ENCODE results near the gene PKD1.

GRCh38 chr16:2085669-2086068, 50.0 kb downstream of the PKD1 start:
- TF ChIP-seq GATA2 (IDR thresholded peaks at IDR 0.05; ENCODE audit: low read depth, low read length) (no peak), GATA3 (IDR thresholded peaks at IDR 0.05; ENCODE audit: low read depth, low read length) (no peak)
